HUDEP-2 (cell line): Measurements from ENCODE around the gene KLK14.

Source experiments
- DNase-seq, 76 experiments: peaks; one replicate each; lab custom pipeline; 2025; ENCODE audit not compliant: unreplicated experiment in 76 of 76; lab: John Stamatoyannopoulos, UW

Gene KLK14

DNA sequence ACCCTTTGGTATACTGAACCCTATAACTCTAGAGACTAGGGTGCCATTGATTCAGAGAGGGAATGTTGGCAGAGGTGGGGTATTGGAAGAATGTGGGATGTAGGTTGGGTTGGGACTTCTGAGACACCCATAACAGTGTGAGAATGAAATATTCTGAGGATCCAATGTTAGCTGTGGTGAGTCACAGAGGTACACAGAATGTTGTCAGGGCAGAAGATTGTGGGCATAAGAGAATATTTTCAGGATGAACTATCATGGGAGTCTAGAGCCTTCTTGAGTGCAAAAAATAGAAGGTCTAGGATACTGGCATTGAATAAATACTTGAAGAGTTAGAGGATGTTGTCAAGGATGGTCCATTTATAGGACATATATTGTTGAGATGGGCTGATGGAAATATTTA lies 26.8 kb downstream of the KLK14 start:
- no peak for DNase-seq

DNA sequence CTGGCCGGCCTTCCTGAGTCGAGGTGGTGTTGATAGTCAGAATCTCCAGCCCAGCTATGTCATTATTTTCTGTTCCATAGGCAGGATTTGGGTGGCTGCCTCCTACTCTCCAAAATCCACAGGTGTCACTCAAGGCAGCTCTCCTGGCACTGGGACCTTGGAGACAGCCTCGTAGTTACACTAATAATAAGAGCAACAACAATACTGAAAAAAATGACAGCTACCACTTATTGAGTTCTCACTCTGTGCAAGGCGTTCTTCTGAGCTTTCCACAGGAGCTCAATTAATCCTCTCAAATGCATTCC lies 35.7 kb downstream of the KLK14 start:
- no peak for DNase-seq

DNA sequence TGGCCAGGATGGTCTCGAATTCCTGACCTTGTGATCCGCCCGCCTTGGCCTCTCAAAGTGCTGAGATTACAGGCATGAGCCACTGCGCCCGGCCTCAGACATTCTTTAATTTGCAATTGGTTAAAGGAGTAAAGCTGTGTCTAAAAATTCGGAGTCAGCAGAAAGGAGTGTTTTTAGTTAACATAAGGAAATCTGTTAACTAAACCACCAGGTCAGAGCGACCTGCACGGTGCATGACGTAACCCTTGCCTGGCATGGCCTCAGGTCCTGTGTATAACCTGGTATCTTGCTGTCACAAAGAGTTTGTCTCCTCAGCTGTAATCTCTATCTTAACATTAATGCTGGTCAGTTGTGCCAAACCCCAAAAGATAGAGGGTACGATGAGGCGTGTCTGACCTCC lies 38.4 kb downstream of the KLK14 start:
- DNase-seq: no peak

DNA sequence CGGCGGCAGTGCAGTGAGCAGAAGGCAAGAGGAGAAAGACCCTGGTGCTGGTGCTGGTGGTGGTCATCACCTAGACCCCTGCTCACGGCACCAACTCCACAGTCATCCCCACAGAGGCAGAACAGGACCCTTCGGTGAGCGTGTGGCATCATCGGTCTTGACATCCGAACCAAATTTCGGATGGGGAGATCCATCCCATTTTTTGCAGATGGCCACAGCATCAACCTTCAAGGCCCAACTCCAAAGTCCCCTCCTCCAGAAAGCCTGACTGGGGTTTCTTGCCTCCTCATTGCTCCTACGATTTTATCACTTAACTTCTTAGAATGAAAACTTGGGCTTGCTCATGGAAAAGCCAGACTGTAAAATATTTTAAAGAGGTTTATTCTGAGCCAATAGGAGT lies 39.2 kb downstream of the KLK14 start:
- DNase-seq: no peak

DNA sequence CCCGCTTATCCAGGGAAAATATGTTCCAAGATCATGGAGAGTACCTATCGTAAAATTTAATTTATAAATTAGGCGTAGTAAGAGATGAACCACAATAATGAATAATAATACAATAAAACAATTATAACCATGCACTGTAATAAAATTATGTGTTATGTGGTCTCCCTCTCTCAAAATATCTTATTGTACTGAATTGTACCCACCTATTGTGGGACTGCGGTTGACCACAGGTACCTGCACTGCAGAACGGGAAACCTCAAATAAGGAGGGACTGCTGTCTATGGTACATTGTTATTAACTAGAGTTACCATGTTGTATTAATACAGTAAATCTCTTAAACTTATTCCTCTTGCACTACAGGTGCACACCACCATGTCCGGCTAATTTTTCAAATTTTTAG lies 42.5 kb downstream of the KLK14 start:
- no peak for DNase-seq

DNA sequence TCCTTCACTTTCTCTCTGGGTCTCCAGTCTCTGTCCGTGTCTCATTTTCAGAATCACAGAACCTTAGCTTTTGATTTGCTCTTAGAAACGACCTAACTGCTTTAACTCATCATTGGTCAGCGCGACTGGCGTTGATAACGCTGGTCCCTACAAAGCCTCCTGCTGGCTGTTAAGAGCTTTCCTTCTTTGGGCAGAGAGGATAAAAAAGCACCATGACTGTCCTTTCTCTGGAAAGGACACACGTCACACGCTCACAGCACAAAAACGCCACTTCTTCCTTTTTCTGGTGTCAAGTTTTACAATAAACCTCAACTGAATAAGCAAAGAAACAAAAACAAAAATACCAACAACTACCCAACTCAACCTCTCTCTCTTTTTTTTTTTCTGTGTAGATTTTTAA lies 46.2 kb downstream of the KLK14 start:
- no peak for DNase-seq

DNA sequence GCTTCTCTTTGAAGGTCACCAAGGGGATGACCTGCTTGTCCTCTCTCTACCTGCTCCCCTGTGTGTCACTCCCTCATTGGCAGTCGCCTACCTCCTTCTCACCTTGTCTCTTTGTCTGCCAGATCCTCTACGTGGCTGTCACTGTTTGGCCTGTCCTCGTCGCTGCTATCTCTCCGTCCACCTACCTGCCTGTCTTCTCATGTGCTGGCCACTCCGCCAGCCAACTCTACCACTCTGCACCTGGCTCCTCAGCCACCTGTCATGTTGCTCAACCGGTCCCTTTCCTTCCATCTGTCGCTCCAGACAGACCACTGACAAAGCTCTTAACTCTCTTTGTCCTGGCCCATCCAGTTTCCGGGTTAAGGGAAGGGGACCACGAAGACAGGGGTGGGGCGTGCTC lies 48.0 kb downstream of the KLK14 start, which contains the start of gene KLK12:
Gene KLK12 (minus strand): TSS at position 299 of the 400 bp plus-strand sequence. CDS start 381 bp downstream, outside the sequence.
- no peak for DNase-seq

DNA sequence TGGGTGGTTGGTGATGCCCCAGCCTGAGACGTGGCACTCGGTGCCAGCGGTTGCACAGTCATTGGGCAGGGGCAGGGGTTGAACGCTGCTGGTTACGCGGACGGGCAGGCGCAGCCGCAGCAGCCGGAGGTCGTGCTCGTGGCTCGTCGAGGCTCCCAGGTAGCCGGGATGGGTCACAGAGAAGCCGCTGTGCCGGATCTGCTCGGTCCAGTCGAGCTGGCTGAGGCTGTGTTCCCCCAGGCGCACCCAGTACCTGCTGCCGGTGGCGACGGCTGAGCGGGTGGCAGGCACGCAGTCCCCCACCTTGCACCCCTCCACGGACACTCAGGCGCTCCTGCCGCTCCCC lies 50.8 kb downstream of the KLK14 start:
- no peak for DNase-seq

DNA sequence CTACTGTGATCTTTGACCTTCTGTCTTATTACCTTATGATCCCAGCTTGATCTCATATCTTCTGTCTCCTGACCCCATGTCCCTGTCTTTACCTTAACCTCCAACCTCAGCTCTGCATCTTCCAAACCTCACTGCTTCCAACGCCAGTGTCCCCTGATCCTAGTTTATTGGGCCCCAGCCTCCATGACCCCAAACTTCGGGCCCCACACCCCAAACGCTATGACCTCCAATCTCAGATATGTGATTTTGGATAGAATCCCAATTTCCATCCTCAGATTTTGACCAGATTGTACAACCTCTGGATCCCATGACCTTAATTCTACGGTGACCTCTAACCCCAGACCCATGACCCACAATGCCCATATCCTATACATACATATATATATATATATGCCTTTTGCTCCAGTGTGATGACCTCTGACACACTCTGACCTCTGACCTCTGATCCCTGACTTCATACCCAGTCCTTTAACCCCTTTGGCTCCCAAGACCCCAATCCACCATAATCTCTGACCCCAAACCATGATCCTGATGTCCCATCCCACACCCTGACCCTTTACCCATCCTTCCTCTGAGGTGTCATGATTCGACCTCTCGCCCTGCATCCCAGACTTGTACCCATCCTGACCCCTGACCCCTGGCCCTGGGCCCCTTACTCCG lies 51.3 kb downstream of the KLK14 start:
- DNase-seq: no peak

DNA sequence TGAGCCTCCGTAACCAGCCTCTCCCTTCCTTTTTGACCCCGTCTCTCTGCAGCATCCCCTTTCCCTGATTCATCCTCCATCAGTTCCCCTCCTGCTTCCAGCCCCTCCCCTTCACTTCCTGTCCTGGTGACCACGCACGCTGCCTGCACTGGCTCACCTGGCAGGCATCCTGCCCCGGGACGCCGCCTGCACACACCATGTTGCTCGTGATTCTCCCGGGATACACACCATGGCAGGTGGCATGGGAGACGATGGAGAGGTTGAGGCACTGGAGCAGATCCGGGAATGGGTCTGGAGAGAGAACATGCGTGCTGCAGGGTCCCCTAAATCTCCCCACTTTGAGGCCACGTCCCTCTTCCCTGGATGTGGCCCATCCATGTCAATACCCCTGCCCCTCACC lies 52.1 kb downstream of the KLK14 start:
- DNase-seq: no peak

DNA sequence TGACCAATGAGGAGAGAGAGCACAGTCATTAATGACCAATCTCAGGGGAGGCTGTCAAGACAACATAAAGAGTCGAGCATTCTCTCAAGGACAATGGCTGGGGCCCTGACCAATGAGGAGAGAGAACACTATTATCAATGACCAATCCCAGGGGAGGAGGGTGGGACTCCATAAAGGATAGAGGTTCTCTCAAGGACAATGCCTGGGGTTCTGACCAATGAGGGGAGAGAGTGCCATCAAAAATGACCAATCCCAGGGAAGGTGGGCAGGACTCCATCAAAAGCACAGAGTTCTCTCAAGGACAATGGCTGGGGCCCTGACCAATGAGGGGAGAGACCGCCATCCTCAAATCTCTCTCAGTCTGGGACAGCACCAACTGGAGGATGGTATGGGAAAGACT lies 53.0 kb downstream of the KLK14 start:
- DNase-seq: no peak
